ENCODE results near the gene INSR.
"Not testable (repeated sequence)": the region's sequence is repeated elsewhere in the genome, so short reads cannot be mapped to it uniquely, and the experiment has no call there.

DNA sequence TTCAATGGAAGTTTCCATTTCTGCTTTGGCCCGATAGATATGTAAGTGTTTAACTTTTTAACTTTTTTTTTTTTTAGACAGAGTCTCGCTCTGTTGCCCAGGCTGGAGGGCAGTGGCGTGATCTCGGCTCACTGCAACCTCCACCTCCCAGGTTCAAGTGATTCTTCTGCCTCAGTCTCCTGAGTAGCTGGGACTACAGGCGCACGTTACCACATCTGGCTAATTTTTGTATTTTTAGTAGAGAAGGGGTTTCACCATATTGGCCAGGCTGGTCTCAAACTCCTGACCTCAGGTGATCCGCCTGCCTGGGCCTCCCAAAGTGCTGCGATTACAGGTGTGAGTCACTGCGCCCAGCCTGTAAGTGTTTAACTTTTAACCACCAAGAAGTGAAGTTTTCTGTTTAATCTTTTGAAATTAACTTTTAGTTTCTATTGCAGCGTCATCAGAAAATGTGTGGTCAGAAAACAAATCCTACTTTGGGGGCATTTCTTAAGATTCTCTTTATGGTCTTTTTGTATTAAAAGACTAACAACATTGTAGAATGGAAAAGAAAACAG lies 147.0 kb downstream of the INSR start:
- TF ChIP-seq, protein P1, sequence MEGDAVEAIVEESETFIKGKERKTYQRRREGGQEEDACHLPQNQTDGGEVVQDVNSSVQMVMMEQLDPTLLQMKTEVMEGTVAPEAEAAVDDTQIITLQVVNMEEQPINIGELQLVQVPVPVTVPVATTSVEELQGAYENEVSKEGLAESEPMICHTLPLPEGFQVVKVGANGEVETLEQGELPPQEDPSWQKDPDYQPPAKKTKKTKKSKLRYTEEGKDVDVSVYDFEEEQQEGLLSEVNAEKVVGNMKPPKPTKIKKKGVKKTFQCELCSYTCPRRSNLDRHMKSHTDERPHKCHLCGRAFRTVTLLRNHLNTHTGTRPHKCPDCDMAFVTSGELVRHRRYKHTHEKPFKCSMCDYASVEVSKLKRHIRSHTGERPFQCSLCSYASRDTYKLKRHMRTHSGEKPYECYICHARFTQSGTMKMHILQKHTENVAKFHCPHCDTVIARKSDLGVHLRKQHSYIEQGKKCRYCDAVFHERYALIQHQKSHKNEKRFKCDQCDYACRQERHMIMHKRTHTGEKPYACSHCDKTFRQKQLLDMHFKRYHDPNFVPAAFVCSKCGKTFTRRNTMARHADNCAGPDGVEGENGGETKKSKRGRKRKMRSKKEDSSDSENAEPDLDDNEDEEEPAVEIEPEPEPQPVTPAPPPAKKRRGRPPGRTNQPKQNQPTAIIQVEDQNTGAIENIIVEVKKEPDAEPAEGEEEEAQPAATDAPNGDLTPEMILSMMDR (IDR thresholded peaks at IDR 0.05): not testable (repeated sequence)
- TF ChIP-seq POLR2AphosphoS5, TCF7L2 (IDR thresholded peaks at IDR 0.05; ENCODE audit: low read depth, low read length): not testable (repeated sequence)

Data from Panc1 (cell line).